Non-pigmented ciliary epithelial cell (primary cell): ENCODE results near the gene IGF1R.
A peak's percentile ranks its signal among the peaks of the same experiment; 100 is the strongest.

Experiments
- DNase-seq: peaks from one replicate; pipeline ENCODE4 v3.0.0-alpha.2; 2010; ENCODE audit warnings: low read depth

IGF1R gene

DNA sequence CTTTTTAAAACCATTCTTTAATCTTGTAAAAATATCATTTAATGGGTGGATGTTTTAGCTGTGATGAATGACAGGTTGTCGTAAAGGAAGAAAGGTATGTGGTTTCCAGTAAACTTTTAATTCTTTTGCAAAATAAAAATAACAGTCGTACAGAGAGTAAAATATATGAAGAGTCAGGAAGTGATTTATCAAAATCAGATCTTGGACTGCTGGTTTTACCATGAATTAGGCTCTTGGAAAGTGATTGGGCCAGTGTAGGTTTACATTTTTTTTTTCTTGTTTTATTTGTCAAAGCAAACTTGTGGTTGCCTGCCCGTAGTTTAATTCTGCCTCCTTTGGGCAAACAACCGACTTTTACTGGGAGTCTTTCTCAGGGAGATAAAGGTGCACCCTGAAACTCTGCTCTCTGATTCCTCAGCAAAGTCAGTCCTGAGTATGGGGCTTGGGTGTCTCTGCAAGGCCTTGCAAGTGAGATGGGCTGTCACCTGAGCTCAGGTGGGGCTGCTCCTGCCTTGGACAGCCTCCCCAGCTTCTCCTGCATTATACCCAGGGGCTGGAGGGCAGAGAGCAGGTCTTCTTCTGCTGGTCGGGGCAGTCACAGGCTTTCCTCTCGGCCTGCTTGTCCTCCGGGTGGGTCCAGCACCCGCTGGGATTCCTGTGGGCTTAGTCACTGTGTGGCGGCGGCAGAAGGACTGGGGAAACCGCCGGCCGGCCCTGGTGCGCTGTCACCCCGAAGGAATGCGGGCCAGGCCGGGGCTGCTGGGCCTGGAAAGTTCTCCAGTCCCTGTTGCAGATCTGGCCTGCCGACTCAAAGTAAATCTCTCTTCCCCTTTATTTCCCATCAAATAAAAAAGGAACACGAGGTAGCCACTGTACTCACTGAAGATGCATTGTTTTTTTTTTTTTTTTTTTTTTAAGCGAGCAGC is 79.0 kb downstream of the IGF1R start:
- peak; percentile 81 for DNase-seq

DNA sequence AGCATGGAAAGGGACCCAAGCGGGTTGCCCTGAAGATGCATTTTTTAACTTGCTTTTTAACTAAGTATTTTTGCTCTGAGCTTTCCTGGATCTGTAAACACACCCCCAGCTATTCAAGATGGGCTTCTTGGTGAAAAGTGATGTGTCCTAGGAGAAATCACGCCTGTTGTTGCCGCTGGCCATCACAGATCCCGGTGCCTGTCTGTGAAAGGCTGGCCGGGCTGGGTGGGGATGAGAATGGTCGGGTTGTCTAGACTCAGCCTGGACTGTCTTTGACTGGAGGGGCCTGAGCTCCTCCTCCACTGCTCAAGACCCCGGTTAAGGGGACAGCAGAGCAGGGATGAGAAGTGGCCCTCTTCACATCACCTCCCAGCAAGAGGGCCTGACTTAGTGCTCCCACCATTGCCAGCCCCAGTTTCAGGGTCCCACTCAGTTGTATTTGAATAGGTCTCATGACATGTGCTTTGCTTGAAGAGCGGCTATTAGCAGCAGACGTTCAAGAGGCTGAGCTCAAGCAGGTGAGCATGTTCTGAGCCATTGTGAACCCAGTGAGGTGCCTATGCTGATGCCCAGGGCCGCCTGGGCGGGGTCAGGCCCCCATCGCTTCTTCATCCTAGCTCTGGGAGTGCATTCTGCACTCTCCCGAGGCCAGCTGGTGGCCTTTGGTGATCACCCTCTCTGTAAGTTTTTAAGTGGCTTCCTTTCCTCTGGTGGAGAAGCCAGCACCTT is 79.9 kb downstream of the IGF1R start:
- DNase-seq: no peak

DNA sequence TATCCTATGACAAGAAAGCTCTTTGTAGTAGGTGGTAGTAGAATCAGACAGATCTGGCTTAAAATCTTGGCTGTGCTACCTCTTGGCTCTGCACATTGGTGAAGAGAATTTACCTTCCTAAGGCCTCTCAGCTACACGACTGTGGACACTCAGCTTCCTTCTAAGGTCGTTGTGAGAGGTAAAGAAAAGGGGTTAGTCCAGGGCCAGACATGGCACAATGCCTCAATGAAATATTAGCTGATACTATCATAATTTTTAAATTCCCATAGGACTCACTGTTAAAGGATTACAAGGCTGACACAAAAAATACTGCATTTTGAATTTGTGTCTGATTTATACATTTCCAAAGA is 80.4 kb downstream of the IGF1R start:
- no peak for DNase-seq

DNA sequence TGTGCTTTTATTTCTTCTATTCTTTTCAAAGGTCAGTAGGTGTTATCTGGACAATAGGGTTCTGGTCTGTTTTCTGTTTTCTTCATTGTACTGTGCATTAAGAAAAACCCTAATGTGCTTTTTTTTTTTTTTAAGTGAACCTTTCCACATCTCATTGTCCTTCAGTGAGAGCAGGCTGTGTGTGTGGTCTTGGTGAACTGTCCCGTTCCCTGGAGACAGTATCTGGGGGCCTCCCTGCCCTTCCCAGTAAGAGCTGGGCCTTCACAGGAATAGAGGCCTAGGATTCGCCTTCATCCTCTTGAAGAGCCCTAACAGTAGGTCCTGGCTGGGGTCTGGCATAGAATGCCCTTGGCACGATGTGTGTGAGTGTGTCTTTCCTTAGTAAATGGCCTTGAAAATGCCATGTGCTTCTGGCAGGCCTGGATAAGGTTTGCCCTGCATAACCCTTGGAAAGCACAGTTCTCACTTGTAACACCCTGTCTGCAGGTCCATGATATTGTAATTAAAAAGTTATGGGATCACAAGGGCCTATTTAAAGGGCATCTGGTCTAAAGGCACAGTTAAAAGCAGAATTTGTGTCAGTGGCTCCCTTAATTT is 81.2 kb downstream of the IGF1R start:
- DNase-seq: no peak

DNA sequence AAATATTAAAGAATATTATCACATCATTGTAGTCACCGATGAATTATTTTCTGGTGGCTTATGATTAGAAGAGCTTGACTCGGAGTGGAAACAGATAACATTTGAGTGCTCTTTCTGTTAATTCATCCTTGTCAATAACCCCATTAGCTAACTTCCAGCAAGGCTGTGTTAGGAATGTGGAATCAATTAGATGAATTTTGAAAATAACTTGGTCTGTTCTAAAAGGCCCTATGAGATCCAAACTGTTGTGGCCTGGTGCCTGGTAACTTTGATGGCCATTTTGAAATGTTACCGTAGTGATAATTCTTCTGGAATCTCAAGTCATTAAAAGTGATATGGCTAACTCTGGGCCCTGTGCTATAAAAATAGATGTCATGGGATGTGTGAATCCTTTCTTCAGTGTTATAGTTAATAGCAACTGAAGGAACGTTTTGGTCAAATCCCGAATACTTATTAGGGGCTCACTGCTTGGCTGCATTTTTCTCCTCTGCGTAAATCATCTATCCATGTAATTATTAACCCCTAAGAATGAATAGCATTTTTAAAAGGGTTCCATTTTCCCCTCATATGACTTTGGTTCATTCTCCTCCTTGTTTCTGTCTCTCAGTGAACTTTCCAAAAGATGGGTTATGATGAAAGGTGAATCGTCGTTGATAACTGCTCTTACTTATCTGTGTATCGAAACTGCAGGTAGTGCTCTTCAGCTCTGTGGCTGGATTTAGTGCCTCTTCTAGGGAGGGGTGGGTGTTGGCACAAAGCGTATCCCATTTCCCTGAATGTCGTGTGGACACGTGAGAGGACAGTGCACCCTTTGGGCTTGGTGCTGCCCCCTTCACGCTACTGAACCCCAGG is 82.7 kb downstream of the IGF1R start:
- no peak for DNase-seq

DNA sequence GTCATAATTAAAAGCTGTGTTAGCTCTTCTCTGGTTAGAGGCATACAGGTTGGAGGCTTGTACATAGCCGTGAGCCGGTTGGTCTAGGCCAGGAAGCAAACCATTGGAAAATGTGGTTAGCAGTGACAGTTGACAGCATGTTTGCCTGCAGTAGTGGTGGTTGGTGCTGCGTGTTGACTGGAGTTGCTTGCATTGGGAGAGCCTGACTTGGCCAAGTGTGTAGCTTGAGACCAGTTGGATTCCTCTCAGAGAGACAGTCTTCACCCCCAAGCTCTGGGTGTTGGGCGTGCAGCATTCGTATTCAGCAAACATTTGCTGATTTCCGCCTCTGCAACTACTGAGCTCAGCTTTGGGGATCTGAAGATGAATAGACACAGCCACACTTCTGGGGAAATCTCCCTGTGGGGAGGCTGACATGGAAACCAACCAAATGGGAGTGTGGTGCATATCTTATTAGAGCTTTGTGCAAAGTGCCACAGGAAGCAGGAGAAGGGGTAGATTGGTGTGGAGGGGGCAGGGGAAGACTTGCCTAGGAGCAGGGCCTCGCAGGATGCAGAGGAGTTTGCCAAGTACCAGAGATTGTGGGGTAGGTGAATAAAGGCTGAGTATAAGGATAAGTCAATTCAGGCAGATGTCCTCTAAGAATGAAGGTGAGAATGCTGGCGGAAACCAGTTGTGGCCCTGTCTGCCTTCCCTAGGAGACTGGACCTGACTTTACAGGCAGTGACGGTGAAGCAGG is 83.5 kb downstream of the IGF1R start:
- no peak for DNase-seq

DNA sequence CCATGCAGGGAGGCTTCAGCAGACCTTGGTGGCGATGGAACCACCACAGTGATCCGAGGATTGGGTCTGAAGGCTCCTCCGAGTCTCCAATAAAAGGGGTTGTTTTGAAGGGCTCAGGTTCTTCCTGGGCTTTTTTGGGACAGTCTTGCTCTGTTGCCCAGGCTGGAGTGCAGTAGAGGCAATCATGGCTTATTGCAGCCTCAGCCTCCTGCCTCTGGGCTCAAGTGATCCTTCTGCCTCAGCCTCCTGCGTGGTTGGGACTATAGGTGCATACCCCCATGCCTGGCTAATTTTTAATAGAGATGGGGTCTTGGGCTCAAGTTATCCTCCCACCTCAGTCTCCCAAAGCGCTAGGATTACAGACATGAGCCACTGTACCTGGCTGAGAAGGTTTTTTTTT is 84.8 kb downstream of the IGF1R start:
- DNase-seq: no peak

DNA sequence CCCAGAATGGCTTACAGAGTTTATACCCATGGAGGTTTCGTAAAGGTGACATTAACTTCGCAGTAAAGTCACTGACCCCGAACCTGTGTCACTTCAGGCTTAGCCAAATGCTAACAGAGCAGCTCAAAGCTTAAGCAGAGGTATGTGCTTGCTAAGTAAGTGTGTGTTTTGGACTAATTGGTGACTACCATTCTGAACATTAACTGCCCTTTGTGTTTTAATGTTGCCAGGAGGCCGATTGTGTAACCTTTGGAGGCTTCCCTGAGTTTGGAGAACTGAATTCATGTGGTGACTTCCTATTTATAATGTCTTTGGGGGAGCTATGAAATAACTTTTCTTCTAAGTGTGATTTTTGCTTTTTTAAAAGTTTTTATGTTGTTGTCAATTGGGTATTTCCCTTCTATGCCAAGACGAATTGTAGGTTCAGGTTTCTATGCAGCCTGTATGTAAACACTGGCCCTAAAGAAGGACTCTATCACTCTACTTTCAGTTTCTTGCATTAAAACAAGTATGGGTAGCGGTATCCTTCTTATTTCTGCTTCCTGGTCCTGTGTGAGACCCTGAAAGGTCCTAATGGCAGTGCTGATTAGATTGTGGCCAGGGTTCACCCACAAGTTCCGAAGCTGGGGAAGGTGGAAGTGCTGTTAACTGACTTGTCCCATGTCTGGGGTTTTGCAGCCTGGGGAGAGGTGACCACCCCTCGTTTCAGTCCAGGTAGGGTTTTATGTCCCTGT is 86.3 kb downstream of the IGF1R start:
- no peak for DNase-seq

DNA sequence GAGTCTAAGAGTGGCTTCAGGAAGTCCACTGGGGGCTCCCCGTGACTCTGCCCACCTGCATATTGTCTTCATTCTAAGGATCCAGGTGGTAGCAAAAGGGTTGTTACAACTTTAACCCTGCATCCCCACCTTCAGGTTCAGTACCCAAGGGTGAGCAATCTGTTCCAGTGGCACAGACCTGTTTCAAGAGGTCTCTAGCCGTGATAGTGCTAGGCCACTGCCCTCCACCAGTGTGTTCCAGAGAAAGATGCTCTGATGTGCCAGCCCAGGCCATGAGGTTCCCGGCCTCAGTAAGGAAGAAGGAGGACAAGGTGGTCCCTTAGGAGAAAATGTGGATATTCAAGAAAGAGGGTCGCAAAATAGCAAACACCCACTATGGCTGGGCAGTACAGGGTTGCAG is 87.0 kb downstream of the IGF1R start:
- DNase-seq: no peak

DNA sequence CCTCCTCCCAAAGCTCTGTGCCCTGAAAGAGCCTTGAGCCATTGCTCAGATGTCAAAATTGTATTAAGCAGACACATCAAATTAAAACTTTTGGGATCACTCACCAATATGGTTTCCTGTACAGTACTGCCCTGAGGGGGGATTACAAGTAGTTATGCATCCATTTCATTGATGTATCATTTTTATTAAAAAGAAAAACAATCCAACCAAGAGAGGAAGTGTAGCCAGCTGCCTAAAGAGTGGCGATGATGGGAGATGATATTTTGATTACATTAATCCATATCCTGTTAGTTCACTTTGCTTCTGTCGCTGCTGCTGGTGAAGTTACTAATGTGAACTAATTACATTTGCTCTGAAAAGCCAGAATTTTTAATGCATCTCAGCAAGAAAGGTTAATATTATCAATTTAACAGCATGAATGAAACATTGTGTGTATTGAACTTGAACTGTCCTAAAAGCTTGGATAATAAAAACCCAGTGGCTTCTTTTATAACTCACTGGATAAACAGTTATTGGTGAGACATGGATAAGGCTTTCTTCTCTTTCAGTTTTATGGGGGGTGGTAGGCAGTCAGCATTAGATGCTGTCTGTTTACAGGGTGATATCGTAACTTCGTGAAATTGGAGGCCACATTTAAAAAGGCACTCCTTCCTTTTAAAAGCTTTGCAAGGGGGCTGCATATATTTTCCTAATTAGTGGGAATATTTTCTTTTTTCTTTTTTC is 87.7 kb downstream of the IGF1R start:
- DNase-seq: no peak

DNA sequence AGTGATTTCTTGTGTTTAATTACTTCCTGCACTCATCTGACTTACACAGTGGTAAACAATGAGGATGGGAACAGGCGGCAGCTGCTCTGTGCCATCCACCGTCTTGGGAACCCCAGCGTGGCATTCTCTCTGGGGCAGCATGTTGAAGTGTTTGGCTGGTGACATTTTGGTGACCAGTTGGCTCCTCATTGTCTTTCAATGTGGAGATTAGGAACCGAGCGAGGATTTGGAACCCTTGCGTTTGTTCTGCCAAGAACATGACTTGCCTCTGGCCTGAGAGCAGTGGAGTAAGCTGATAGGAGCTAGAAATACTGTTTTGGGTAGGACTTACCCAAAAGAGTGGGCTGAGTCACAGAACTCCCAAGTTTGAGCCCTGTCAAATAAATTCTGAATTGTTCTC is 88.8 kb downstream of the IGF1R start:
- no peak for DNase-seq

DNA sequence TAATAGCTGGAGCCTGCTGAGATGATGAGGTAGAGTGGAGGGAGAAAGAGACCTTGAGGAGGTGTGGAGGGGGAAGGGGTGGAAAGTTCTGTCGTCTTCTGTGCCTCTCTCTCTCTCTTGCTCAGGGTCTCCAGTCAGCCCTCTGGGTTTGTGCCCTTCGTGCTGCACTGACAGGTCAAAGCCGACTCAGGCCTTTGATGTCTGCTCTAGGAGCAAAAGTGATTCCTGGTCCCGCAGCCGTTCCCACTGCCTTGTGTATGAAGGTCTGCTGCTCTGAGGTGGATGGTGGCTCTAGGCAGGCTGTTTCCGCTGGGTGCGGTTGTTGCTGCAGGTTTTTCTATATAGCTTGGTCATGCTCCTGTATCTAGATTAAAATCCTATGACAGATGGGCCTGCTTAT is 89.4 kb downstream of the IGF1R start:
- DNase-seq: no peak

DNA sequence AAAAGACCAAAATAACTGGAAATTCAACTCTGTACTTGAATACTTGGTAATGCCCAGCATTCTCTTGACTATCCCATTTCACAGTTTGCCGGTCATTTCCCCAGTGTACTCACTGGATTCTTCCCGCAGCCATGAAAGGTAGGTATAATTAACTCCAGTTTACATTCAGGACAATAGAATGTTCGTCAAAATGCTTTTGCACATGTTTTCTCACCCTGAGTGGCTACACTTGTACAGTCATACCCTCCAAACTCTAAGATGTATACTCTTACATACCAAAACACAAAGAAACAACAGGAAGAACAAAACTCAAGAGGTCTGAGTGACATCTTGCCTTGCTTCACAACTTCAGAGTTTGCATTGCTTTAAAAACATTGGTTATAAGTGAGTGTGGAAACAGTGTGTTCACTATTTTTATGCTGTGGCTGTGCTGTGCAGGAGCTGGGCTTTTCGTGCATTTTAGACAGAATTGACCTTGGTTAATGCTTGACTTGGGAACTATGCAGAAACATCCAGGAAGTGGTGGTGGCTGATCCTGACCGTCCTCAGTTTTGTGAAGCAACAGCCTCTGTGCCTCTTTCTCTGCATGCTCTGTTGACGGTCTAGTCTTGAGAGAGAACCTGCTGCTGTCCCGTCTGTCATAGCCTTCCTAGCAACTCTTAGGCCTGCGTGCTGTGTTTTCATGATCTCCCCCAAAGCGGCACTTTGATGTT is 90.5 kb downstream of the IGF1R start:
- no peak for DNase-seq

DNA sequence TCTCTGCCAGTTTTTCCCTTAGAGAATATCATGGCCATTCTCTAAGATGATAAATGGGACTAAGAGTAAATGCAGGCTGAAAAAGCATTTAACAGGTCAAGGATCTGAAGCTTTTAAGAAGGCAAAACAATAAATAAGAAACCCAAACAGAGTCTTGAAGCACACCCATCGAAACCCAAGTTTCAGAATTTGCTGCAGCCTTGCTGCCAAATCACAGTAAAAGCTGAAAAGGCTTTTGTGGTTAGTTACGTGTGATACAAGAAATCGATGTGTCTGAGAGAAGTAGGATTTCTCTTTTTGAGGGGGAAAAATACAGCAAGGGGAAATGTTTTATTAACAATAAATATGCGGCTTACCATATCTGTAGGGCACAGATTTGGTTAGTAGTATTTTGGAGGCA is 92.0 kb downstream of the IGF1R start:
- DNase-seq: no peak

DNA sequence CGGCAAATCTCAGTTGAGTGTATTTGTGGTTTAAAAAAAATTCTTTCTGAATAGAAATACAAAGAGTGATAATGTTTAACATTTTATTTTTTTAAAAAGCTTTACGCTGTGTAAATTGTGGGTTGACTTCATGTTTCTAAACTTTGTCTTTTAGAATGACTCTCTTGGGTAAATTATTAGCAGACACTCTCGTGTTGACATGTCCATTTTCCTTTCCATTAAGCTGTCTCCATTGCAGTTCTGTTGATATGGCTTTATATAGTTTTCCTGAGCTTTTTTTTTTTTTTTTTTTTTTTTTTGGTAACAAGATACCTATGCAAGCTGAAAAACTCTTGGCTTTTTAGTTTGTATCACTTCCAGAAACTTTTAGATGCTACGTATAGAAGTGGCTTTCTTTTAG is 92.6 kb downstream of the IGF1R start:
- DNase-seq: no peak

DNA sequence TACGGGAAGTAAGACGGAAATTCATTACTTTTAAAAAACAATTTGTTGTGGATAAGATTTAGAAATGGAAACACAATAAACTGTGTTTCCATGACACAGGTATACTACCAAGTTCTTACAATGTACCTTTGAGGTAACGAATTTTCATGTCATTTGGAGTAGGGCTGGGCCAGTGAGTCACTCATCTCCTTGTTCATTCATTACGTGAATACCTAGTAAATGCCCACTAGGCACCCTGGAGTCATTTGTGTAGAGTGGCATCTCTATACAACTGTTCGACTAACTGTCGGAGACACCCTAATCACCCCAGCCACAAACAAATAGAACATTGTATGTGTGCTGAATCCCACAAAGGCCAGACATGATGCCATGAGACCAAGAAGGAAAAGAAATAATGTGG is 94.8 kb downstream of the IGF1R start:
- no peak for DNase-seq

DNA sequence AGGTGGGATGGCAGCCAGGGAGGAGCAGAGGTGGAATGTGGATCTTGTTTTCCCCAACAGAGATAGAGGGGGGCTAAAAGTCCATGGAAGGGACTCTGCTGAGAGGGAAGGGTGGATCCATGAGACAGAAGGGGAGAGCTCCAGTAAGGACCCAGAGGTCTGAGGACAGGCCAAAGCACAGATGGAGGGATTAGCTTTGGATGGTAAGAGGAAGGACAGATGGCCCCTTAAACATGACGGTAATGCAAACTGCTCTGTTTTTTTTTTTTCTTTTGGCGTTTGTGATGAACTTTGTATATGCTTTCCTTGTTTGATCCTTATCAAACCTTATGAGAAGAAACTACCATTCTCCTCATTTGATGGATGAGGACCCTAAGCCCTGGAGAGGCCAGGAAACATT is 96.2 kb downstream of the IGF1R start:
- DNase-seq: no peak

DNA sequence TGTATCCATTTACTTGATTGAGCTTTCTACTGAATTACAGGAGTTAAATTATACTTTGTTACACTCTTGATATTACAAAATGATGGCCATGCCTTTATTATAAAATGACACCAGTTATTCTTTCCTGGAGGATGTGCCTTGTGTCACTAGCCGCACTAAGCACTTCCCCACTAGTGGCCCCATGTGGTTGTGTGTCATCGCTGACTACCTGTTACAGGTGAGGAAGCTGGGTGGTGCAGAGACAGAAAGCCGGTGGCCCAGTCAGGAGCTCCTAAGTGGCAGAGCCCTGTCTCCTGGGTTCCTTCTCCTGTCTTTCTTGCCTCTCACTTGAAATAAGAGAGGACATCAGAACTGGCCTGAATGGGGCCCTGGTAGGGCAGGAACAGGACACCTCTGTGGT is 96.8 kb downstream of the IGF1R start:
- no peak for DNase-seq

DNA sequence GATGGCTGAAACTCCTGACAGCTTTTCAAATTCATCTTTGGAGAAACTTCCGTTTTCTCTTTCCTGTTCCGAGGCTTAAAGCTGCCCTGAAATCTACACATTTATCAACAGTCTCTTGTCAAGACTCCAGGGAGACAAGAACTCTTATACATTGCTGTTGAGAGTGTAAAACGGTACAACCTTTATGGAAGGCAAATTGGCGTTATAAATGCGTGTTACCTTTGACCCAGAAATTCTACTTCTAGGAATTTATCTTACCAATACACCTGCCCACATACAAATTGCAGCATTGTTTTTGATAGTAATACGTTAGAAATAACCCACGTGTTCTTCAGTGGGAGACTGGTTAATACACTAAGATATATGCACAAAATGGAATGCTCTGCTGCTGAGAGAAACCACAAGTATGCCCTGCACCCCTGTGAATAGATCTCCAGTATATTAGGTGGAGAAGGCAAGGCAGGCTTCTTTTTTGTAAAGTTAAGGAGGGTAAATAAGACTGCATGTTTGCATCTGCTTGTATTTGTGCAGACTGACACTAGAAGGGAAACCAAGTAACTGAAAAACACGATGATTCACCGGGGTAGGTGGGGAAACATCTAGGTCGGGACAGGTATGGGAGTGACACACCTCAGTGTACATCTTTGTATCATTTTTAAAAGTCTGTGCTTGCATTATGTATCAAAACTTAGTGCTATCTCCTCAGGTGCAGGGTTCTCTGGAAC is 97.5 kb downstream of the IGF1R start:
- DNase-seq: no peak
